T-cell (primary cell): Measurements from ENCODE around the gene LONRF3. TPM values are rescaled to one million over a fixed set of nuclear protein-coding genes. Genes with fewer than 3 reads are reported as not detected.
A peak's percentile ranks its signal among the peaks of the same experiment; 100 is the strongest.

Experiments
- ATAC-seq, 4 experiments: fragments of 200-7000 bp in 3 of 4; fragments of 150-1000 bp in 1 of 4; cut with Tn5 transposase; replicated peaks in 1 of 4; 1 replicate in 3 of 4; 2 replicates in 1 of 4; pipeline ENCODE4 v1.10.0; 2021; ENCODE audit warnings: moderate library complexity in 3 of 4, mild to moderate bottlenecking in 2 of 4, moderate number of reproducible peaks in 1 of 4
- CTCF ChIA-PET, 2 donors: fragments of 300-600 bp; sonication (Branson Sonifier 250); formaldehyde crosslinking; loops; one replicate each; lab custom pipeline; 2022; ENCODE audit warnings: antibody characterized with exemption in 2 of 2; lab: Charles Lee
- POLR2A ChIA-PET, 2 donors: fragments of 300-600 bp; sonication (Branson Sonifier 250); formaldehyde crosslinking; loops; one replicate each; lab custom pipeline; 2022; ENCODE audit warnings: antibody characterized with exemption in 2 of 2; lab: Charles Lee
- DNase-seq, 35 experiments: peaks; one replicate each; pipeline versions ENCODE4 v3.0.0 to v3.0.0-alpha.2; 2013 to 2023
- H3K27ac ChIP-seq: one replicate; pipeline ENCODE4 v1.5.1; 2013; ENCODE audit warnings: low read length
- H3K27me3 ChIP-seq, 2 experiments: replicated peaks in 1 of 2; 1 replicate in 1 of 2; 2 replicates in 1 of 2; pipeline versions ENCODE4 v1.6.1 to v1.7.0; 2013; ENCODE audit warnings: low read length in 1 of 2, mixed read lengths in 1 of 2; ENCODE audit not compliant: control insufficient read depth in 2 of 2, insufficient read depth in 2 of 2; ENCODE audit errors: extremely low read depth in 1 of 2
- H3K36me3 ChIP-seq, 2 donors: 1 replicate in 1 of 2; 2 replicates in 1 of 2; pipeline versions ENCODE4 v1.6.1 to v1.7.0; 2013; ENCODE audit warnings: low read length in 1 of 2; ENCODE audit not compliant: control insufficient read depth in 2 of 2, insufficient read depth in 1 of 2; ENCODE audit errors: extremely low read depth in 1 of 2
- H3K4me1 ChIP-seq, 2 experiments: 1 replicate in 1 of 2; 2 replicates in 1 of 2; pipeline versions ENCODE4 v1.6.1 to v1.7.0; 2013; ENCODE audit warnings: low read length in 2 of 2, mixed read lengths in 1 of 2; ENCODE audit not compliant: insufficient read depth in 2 of 2, control insufficient read depth in 1 of 2; ENCODE audit errors: extremely low read depth in 1 of 2
- H3K4me3 ChIP-seq, 2 donors: 1 replicate in 1 of 2; 2 replicates in 1 of 2; pipeline versions ENCODE4 v1.5.1 to v1.7.0; 2013; ENCODE audit warnings: mild to moderate bottlenecking in 2 of 2, low read length in 1 of 2, moderate library complexity in 1 of 2; ENCODE audit not compliant: control insufficient read depth in 1 of 2; ENCODE audit errors: extremely low read depth in 1 of 2
- H3K9me3 ChIP-seq: 2 replicates; pipeline ENCODE4 v1.7.0; 2013
- H3K27ac Mint-ChIP-seq, 2 donors: one replicate each; pipeline ENCODE4 v1.8.0; 2020 to 2021; ENCODE audit warnings: mild to moderate bottlenecking in 2 of 2, mixed read lengths in 2 of 2
- H3K27me3 Mint-ChIP-seq, 2 donors: one replicate each; pipeline ENCODE4 v1.8.0; 2021 to 2022; ENCODE audit warnings: mixed read lengths in 2 of 2
- H3K36me3 Mint-ChIP-seq: one replicate; pipeline ENCODE4 v1.8.0; 2021; ENCODE audit warnings: mixed read lengths
- H3K4me1 Mint-ChIP-seq, 3 donors: one replicate each; pipeline ENCODE4 v1.8.0; 2020 to 2022; ENCODE audit warnings: mixed read lengths in 3 of 3, mild to moderate bottlenecking in 1 of 3
- H3K4me3 Mint-ChIP-seq, 3 donors: one replicate each; pipeline ENCODE4 v1.8.0; 2020 to 2022; ENCODE audit warnings: mild to moderate bottlenecking in 3 of 3, mixed read lengths in 3 of 3, moderate library complexity in 3 of 3
- H3K9me3 Mint-ChIP-seq, 3 donors: one replicate each; pipeline ENCODE4 v1.8.0; 2020 to 2022; ENCODE audit warnings: mixed read lengths in 3 of 3
- WGBS: methylation state at CpG from one replicate; pipeline ENCODE4 v1.1.5; 2013; ENCODE audit warnings: missing lambda C conversion rate; ENCODE audit not compliant: insufficient coverage; 5-methylcytosine and 5-hydroxymethylcytosine counted together
- total RNA-seq, 35 experiments: library from RNA in 6 of 35; stranded (reverse) in 6 of 35; fragments of 120-200 nt in 1 of 35; gene quantifications; one replicate each; pipeline versions ENCODE4 v1.2.1 to v1.2.4 and lab custom pipeline; 2013 to 2026

The LONRF3 gene
- total RNA-seq: 10 to 100 TPM in 3 of 5 donors, 1 to 10 TPM in 2; 3.6 to 11.7 (median 10.7) TPM
- 5.9 TPM for total RNA-seq (2013)
- 8.9 to 59.5 (median 21.4) reads per million in 29 experiments for total RNA-seq (lab: John Stamatoyannopoulos, UW)

DNA sequence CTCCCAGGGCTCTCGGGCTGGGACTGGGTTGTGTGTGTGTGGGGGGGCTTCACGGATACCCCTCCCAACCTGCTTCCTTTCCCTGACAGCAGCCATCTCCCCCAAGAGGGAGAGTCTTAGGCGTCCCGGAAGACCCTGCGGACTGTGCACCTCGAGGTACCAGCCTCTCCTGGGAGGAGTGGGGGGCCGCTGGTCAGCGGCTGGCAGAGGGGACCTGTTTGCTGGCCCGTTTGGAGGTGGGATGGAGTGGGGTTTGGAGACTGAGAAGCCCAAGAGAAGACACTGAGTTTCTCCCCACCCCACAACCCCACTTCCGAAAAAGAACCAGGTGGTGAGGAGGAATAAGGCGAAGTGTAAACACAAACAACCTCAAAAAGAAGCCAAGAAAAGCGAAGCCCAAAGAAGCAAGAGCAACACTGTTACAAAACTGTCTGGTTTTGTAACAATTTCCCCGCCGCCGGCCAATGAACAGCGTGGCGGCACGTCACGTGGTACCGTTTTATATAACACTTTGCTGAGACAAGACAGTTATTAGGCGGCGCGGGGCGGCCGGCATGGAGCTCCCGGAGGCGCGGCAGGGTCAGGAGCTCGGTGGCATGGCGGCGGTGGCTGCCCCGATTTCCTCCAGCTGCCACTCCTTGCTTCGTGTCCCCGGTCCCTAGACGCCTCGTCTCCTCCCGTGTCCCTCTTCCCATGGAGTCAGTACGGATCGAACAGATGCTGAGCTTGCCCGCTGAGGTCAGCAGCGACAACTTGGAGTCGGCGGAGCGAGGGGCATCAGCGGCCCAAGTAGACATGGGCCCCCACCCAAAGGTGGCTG is at the start of gene LONRF3:
Gene LONRF3 (plus strand): TSS at position 531 of the 820 bp plus-strand sequence. CDS start 163 bp downstream, at position 694.
- Histone ChIP-seq H3K36me3 (no peaks in the 10 kb centered on the region), H3K27ac (peak within 1 kb of the TSS; percentile 80), H3K27me3 (peaks cover 5 to 29% of the 10 kb centered on the region in 2 experiments), H3K4me3 (peak within 1 kb of the TSS; percentile 53 to 65), H3K4me1 (peaks cover 0 to 35% of the 10 kb centered on the region in 2 experiments), H3K9me3 (no peaks in the 10 kb centered on the region)
- Mint-ChIP-seq H3K4me1 (peaks cover 17 to 28% (median 19%) of the 10 kb centered on the region in 3 donors), H3K9me3 (no peaks in the 10 kb centered on the region), H3K36me3 (no peaks in the 10 kb centered on the region), H3K27ac (peak within 1 kb of the TSS; percentile 91 to 93), H3K4me3 (peak within 1 kb of the TSS; percentile 85 to 94 (median 85)), H3K27me3 (peaks cover 4 to 18% of the 10 kb centered on the region in 2 donors)
- POLR2A ChIA-PET: interaction anchor here (0.6 kb wide), 2 partner anchors 238 to 1587 kb away, joined by 3 to 4 read pairs; partner anchors contain the start of gene CUL4B (in 1 of the 2)
- DNase-seq: peak; percentile 29 to 78 (median 61)
- CTCF ChIA-PET: interaction anchor here in 1 of 2 donors (0.6 kb wide), 1 partner anchor 56 kb away, joined by 3 read pairs; no protein-coding TSS in a partner anchor
- peak; percentile 45 to 65 (median 52) for ATAC-seq
- 1% methylated on average over 26 of the region's 45 CpGs for WGBS

- H3K4me1 Mint-ChIP-seq: no peaks in the 10 kb centered on the region
Observed at GRCh38 chrX:118928151-118928550, 46.3 kb upstream of the LONRF3 start.

DNA sequence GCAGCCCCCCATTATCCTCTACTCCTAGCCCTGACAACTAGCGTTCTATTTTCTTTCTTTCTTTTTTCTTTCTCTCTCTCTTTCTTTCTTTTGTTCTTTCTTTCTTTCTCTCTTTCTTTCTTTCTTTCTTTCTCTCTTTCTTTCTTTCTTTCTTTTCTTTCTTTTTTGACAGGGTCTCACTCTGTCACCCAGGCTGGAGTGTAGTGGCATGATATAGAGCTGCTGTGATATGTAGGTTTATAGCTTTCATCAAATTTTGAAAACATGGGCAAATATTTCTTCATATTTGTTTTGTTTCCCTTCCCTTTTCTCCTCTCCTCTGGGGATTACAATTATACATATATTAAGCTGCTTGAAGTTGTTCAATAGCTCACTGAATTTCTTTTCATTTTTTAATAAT is 39.1 kb upstream of the LONRF3 start:
- no peaks in the 10 kb centered on the region for H3K27me3 ChIP-seq
- H3K9me3 Mint-ChIP-seq: no peaks in the 10 kb centered on the region
- no CpG with 5 or more reads among the region's 1 CpG for WGBS

More at GRCh38 chrX:118928151-118928550, 46.3 kb upstream of the LONRF3 start:
- no peaks in the 10 kb centered on the region for H3K36me3 Mint-ChIP-seq
- Histone ChIP-seq H3K4me1 (no peaks in the 10 kb centered on the region), H3K27ac (no peak overlapping the region), H3K9me3 (no peaks in the 10 kb centered on the region), H3K4me3 (no peak overlapping the region), H3K27me3 (no peaks in the 10 kb centered on the region), H3K36me3 (no peaks in the 10 kb centered on the region)
- DNase-seq (no peak), ATAC-seq (no peak)
- H3K9me3 Mint-ChIP-seq: no peaks in the 10 kb centered on the region
- ChIA-PET CTCF (no interaction called here), POLR2A (no interaction called here)
- H3K27ac Mint-ChIP-seq: no peak overlapping the region
- H3K4me3 Mint-ChIP-seq: no peak overlapping the region
- peaks cover 0 to 6% of the 10 kb centered on the region in 2 donors for H3K27me3 Mint-ChIP-seq
- no CpG with 5 or more reads among the region's 2 CpGs for WGBS

GRCh38 chrX:118941147-118941546 is 33.3 kb upstream of the LONRF3 start:
- Mint-ChIP-seq H3K4me1 (no peaks in the 10 kb centered on the region), H3K36me3 (no peaks in the 10 kb centered on the region), H3K4me3 (no peak overlapping the region), H3K27me3 (peaks cover 3 to 8% of the 10 kb centered on the region in 2 donors), H3K9me3 (no peaks in the 10 kb centered on the region), H3K27ac (no peak overlapping the region)
- no peak for ATAC-seq
- POLR2A ChIA-PET: no interaction called here
- no peak overlapping the region for H3K4me3 ChIP-seq
- H3K27me3 ChIP-seq: no peaks in the 10 kb centered on the region
- H3K27ac ChIP-seq: no peak overlapping the region
- no peaks in the 10 kb centered on the region for H3K36me3 ChIP-seq
- WGBS: 82% methylated on average over 1 of the region's 2 CpGs
- no peaks in the 10 kb centered on the region for H3K4me1 ChIP-seq
- no peaks in the 10 kb centered on the region for H3K9me3 ChIP-seq
- CTCF ChIA-PET: no interaction called here
- DNase-seq: no peak

More for the DNA sequence above, 39.1 kb upstream of the LONRF3 start:
- Mint-ChIP-seq H3K27ac (no peak overlapping the region), H3K36me3 (no peaks in the 10 kb centered on the region), H3K4me3 (no peak overlapping the region), H3K27me3 (peaks cover 5 to 21% of the 10 kb centered on the region in 2 donors), H3K4me1 (no peaks in the 10 kb centered on the region)
- ChIA-PET CTCF (interaction anchor here in 1 of 2 donors (0.7 kb wide), 1 partner anchor 1544 kb away, joined by 8 read pairs; no protein-coding TSS in a partner anchor), POLR2A (no interaction called here)
- no peak overlapping the region for H3K27ac ChIP-seq
- DNase-seq (no peak), ATAC-seq (no peak)
- no peaks in the 10 kb centered on the region for H3K36me3 ChIP-seq
- no peaks in the 10 kb centered on the region for H3K9me3 ChIP-seq
- no peak overlapping the region for H3K4me3 ChIP-seq
- H3K4me1 ChIP-seq: no peaks in the 10 kb centered on the region

DNA sequence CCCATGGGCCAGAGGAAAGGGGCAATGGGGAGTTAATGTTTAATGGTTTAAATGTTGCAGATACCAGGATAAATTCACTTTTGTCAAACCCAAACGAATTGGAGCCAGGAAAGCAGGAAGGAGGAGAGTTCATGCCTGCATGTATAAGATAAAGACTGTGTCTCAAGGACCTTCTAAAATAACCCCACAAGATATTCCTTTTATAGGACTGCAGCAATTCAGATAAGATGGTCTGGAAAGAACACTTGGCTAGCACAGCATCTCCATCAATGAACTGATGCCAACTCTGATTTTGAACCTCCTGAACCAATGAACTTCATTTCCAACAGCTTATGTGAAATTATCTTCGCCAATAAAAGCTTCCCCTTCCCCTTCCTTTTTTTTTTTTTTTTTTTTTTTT is 31.3 kb upstream of the LONRF3 start:
- Mint-ChIP-seq H3K36me3 (no peaks in the 10 kb centered on the region), H3K9me3 (no peaks in the 10 kb centered on the region), H3K27me3 (peaks cover 3 to 12% of the 10 kb centered on the region in 2 donors), H3K4me3 (no peak overlapping the region), H3K27ac (no peak overlapping the region), H3K4me1 (no peaks in the 10 kb centered on the region)
- no peak for DNase-seq
- Histone ChIP-seq H3K27ac (no peak overlapping the region), H3K9me3 (no peaks in the 10 kb centered on the region), H3K36me3 (no peaks in the 10 kb centered on the region), H3K4me3 (no peak overlapping the region), H3K4me1 (no peaks in the 10 kb centered on the region), H3K27me3 (no peaks in the 10 kb centered on the region)
- ChIA-PET CTCF (no interaction called here), POLR2A (no interaction called here)
- no CpG with 5 or more reads among the region's 2 CpGs for WGBS
- no peak for ATAC-seq

DNA sequence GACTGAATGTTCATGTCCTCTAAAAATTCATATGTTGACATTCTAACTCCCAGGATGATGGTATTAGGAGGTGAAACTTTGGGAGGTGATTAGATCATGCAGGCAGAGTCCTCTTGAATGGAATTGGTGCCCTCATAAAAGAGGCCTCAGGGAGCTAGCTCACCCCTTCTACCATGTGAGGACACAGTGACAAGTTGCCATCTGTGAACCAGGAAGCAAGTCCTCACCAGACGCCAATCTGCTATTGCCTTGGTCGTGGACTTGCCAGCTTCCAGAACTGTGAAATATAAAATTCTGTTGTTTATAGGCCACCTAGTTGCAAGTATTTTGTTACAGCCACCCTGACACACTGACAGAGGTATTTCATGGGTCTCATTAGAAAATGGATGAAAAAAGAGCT is 28.5 kb upstream of the LONRF3 start:
- Mint-ChIP-seq H3K27me3 (peaks cover 0 to 18% of the 10 kb centered on the region in 2 donors), H3K27ac (no peak overlapping the region), H3K9me3 (no peaks in the 10 kb centered on the region), H3K4me1 (no peaks in the 10 kb centered on the region), H3K4me3 (no peak overlapping the region), H3K36me3 (no peaks in the 10 kb centered on the region)
- POLR2A ChIA-PET: no interaction called here
- Histone ChIP-seq H3K9me3 (no peaks in the 10 kb centered on the region), H3K4me3 (no peak overlapping the region), H3K36me3 (no peaks in the 10 kb centered on the region), H3K4me1 (no peaks in the 10 kb centered on the region), H3K27ac (no peak overlapping the region), H3K27me3 (no peaks in the 10 kb centered on the region)
- ATAC-seq: no peak
- no CpG with 5 or more reads among the region's 2 CpGs for WGBS
- no peak for DNase-seq
- CTCF ChIA-PET: no interaction called here
